Fibroblast of skin of abdomen (primary cell): ENCODE results near the gene ABAT.
"Not testable (repeated sequence)": the region's sequence is repeated elsewhere in the genome, so short reads cannot be mapped to it uniquely, and the experiment has no call there.

ENCODE experiments used
- DNase-seq: peaks from one replicate; pipeline ENCODE4 v3.0.0-alpha.2; 2013

ABAT gene

DNA sequence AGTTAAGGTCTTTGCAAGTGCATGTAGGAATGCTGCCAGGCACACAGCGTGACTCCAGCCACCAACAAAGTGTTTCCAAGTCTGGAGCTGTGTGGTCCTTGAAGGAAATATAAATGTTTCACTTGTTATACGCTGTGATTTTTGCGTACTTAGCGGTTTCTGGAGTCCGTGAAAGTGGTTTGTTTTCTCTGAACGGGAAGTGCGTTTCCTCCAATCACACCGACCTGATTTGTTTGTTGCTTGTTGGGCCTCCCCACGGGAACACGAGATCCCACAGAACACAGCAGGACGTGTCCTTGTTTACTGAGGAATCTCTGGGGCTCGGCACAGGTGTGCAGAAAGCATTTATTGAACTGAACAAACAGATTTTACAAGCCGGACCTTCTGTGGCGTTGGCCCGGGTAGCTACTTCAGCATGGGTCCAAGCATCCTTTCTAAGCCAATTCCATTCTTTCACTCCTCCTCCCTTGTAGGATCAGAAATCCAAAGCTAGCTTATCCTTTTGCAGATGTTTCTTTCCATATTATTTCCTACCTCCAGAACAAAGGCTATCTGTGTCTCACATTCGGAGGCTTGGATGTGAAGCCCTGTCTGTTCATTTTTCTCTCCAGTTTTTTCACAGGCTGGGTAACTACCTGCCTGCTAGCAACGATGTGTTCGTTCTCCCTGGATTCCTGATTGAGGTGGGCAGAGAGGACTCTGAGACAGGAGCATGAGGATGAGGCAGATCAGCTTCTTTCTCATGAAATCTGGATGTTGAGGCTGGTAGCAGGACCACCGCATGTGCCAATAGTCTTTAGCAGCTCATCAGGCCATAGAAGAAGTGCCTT lies 44.6 kb downstream of the ABAT start:
- no peak for DNase-seq

DNA sequence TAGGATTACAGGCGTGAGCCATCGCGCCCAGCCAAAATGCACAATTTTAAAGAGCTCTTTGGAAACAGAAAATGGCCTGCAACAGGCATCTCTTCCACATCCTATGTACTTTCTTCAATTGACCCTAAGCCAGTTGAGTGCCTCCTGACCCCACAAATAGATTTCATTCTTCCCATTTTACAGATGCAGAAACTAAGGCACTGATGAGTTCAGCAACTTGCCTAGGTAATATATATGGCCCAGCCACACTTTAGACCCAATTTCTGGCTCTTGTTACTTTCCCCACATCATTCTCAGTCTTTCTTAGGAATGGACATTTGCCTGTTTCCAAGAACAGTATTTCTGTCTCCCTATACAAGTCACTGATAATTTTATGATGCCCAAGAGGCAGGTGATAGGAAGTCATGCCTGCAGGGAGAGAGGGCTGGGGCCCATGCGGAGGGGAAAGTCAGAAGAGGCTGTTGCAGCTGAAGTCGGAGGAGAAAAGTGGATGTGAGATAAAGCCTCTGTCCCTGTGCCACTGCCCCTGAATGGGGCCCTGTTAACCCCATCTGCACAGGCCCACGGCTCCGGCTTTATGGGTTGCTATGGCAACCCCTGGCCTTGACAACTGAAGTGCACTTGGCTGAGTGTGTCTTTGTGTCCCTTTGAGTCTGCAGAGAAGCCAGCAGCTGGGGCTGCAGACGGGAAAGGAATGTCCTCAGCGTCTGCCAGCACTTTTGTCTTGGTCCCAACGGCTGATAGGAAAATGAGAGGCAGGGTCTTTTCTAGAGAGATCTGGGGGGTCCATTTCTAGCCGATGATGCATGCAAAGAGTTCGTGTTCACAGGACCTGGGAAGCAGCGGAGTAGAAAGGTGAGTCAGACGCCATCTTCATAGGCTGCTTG lies 45.9 kb downstream of the ABAT start:
- DNase-seq, result no peak

DNA sequence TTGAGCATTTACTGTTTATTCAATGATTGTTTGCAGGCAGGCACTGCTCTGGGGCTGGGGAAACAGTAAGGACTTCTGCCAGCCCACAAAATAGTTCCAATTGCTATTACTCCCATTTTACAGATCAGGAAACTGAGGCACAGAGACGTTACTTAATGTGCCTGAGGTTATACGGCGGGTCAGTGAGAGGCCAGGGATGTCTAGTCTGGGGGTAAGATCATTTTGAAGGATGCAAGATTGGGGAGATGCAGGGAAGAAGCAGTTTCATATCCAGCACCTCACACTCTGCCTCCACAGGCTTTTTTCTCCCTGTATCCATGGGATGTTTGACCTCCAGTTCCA lies 46.5 kb downstream of the ABAT start:
- DNase-seq, result no peak

DNA sequence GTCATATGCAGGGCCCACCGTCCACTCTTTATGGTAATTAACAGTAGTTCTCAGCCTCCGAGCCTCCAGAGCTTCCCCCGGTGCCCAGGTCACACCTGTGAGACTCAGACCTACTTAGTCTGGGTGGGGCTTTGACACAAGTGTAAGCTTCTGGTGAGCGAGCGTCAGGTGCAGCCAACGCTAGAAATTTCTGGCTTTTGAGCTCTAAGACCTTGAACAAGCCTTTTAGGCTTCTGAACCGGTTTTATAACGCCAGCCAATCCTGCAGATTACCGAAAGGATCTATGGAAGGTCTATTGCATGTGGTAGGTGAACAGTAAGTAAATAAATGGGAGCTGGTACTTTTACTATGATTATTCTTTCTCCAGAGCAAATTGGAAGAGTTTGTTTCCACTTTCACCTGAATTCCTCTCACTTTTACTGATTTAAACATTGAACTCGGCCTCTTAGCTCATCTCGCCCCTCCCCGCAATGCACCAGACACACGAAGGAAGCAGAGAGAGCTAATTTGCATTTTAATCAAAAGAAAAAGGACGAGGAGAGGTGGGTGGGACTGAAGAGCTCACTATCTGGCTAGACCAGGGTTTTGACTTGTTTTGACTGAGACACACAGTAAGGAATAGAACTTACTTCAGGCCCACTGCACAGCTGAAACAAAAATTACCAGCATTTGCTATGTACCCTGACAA lies 47.1 kb downstream of the ABAT start:
- DNase-seq, result no peak

DNA sequence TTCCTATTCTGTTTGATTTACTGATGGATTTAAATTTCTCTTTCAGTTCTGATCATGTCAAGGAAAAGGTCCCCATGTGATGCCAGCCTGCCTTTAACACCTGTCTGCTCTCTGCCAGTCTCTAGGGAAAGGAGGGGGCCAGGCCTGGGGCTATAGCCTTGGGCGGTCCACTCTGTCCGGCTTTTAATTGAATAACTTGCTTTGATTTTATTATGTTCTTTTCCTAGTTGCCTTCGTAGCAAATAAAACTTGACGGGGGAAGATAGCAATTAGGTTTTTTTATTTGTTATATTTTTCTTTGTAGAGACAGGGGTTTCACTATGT lies 47.6 kb downstream of the ABAT start:
- DNase-seq, result no peak

DNA sequence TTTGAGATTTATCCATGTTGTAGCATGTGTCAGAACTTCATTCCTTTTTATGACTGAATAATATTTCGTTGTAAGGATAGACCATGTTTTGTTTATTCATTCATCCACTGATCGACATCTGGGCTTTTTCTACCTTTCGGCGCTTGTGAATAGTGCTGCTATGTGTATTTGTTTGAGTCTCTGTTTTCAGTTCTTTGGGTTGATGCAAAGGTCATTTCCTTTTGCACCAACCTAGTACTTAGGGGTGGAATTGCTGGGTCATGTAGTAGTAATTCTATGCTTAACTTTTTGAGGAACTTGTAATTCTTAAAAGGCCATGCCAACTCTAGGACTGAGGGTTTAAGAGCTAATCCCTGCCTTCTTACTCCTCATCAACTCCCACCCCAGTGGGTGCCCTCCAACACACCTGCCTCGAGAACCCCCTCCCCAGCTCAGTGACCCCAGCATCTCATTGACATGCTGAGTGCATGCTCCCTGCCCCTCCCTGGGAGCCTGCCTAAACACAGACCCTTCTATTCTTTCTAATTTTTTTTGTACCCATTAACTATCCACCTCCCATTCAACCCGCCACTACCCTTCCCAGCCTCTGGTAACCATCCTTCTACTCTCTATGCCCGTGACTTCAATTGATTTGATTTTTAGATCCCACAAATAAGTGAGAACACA lies 51.2 kb downstream of the ABAT start:
- no peak for DNase-seq

DNA sequence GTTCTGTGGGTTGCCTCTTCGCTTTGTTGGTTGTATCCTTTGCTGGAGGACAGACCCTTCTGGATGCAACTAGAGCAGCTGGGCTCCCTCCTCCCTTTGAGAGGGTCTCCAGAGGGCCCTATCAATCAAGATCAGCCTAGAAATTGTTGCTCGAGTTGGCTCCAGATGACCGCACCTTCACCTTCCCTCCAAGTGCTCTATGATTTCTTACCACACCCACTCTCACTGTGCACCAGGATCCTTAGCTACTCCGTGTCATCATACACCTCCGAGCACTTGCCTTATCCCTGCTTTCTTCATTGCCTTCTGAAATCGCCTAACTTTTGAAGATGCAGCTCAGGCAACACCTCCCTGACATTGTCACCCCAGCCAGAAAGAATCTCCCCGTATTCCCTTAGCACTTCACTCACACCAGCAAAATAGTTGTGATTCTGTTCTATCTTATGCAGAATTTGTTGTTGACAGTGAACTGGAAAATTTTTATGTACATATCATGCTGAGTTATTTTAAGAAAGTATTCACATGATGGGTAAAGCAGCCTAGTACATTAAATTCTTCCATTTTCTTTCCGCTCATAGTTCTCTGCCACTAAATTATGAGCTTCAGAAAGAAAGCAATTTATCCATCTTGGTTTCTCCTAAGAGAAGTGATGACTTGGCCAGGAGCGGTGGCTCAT lies 52.9 kb downstream of the ABAT start:
- DNase-seq, result no peak

DNA sequence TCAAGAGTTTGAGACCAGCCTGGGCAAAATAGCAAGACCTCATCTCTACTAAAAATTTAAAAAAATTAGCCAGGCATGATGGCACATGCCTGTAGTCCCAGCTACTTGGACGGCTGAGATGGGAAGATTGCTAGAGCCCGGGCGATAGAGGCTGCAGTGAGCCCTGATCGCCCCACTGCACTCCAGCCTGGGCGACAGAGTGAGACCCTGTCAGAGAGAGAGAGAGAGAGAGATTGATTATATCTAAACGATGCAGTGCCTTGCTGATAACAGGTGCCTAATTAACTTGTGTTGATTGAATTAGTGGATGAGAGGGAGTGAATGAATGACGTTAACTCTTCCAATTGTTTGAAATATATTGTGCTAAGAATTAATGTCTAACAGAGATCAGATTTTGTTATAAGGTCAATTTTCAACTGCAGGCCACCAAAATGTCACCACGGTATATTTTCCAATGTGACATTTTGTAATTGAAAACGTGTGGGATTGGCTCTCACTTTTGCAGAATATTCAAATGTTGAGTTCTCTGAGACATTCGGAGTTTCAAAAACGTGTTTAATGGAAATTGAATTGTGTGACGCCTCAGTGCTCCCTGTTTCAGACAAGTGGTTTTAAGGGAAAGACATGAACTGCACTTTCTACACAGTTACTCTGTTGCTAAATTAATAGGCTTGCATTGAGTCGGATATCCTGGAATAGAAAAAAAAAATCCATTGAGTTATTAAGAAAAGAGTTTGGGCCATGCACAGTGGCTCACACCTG lies 53.6 kb downstream of the ABAT start:
- no peak for DNase-seq

DNA sequence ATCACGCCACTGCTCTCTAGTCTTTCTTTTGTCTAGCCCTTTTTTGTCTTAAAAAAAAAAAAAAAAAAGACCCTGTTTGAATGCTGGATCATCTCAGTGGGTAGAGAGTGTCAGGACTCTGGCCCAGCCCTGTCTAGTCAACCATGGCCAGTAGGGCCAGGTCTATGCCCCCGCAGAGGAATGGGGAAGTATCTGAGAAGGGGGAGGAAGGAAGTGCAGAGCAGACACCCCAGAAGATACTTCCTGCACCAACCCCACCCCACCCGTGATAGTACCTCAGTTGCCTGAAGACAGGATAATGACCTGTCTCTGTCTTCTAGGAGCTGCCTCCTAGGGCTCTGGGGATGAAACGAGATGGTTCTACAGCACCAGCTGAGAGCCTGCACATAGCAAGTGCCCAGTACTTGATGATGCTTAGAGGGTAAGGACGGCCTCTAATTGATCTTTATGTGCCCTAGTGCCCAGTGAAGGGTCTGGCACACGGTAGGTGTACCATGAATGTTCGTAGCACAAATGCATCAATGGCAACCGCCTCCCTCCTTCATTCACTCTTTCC lies 55.4 kb downstream of the ABAT start:
- no peak for DNase-seq

DNA sequence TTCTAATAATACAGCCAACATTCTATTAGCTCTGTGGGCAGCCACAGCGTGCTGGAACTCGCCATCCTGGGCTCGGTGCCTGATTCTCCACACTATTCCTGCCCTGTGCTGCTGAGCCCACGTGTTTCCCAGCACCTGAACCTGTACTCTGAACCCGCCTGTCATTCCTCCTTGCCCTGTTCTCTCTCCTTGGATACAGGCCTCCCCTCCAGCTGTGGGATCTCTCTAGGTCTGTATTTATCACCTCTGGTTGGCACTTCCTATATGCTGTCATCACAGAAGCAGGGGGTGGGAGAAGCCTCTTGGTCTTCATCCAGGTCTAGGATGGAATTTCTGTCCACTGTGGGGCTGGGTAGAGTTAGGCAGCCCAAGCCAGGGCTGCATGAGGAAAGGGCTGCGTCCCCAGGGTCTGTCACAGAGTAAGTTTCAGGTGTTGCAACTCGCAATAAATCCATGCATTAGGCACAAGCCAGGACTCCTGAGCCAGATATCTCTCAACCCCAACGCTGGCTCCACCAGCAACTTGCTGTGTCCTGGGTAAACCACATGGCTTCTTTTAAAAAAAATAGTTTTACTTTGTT lies 56.0 kb downstream of the ABAT start:
- DNase-seq, result no peak

DNA sequence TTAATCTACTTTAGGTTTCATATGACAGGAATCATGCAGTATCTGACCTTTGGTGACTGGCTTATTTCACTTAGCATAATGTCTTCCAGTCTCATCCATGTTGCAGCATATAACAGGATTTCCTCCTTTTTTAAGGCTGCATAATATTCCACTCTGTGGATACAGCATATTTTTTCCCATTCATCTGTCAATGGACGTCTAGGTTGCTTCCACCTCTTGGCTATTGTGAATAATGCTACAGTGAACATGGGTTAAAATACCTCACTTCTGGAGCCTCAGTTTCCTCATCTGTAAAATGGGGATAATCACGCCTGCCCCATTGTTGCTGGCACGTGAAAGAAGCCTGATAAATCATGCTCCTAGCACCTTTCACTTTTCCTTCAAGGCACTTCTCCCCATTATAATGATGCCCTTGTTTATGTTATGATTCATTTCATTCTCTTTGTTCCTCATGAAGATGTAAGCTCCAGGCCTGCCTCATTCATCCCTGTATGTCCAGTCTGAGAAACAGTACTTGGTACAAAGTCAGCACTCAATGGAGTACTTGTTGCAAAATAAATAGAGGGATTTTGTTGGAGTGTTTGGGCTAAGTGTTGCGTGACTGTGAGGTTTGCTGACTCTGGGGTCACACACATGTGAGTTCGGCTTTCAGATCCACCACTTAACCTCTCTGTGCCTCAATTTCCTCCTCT lies 59.6 kb downstream of the ABAT start:
- no peak for DNase-seq

DNA sequence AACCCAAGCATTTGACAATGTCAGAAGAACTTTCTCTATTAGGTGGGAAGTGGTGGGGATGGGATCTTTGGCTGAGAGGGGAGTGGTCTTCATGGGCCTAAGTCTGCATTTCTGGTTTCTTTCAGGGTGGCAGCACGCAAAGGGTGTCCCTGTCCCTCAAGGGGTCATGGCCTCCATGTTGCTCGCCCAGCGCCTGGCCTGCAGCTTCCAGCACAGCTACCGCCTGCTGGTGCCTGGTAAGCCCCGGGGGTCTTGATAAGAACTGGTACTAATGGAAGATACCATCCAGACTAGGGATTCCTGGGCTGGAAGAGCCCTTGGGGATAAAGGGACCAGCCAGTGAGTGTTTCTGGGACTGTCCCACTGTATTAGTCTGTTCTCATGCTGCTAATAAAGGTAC lies 61.2 kb downstream of the ABAT start:
- no peak for DNase-seq

DNA sequence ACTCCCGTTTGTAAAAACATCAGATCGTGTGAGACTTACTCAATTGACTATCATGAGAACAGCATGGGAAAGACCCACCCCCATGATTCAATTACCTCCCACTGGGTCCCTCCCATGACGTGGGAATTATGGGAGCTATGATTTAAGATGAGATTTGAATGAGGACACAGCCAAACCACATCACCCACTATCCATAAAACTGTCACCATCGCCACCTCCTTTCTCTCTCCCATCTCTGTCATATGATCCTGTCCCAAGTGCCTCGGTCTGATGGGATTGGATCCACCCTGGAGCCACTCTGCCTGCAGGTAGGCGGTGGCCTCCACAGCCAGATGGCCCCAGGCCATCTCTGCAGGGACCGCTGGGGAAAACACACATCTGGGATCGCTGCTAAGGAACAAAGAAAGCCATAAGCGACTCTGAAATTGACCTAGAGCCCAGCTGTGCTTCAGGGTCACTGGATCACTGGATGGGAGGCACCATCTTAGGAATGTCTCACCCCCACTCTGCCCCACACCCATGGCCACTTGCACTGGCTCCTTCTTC lies 61.8 kb downstream of the ABAT start:
- no peak for DNase-seq

DNA sequence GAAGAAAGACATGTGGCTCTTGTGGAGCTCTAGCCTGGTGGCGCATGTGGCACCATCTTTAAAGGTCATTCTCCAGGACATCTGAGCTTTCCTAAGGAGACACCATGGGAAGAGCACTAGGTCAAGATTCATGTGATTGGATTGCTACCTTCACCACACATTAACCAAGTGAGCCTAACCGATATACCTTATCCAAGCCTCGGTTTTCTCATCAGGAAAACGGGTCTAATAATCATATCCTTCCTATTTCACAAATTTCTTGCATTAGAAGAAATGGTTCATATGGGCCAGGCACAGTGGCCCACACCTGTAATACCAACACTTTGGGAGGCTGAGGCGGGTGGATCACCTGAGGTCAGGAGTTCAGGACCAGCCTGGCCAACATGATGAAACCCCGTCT lies 64.7 kb downstream of the ABAT start:
- DNase-seq, result no peak

DNA sequence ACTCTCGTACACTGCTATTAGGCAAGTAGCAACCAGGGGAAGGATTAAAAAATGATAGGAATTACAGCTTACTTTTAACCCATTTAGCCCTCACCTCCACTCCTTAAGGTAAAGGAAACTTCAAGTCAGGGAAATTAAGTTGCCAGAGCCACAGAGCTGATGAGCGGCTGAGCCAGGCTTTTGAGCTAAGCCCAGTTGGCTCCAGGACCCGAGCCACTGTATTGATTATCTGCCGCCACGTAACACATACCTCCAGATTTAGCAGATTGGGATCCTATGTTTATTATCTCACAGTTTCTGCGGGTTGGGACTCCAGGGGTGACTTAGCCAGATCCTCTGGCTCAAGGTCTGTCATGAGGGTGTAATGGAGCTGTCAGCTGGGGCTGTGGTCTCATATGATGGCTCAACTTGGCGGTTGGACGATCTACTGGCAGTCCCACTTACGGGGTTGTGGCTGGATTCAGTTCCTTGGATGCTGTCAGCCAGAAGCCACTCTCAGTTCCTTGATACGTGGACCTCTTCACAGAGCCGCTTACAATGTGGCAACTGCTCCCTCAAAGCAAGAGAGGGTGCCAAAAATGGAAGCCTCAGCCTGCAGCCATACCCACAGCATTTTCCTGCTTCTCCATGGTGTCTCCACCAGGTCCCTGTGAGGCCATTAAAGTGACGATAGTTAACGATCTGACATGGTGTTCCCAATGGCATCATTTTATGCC lies 65.7 kb downstream of the ABAT start:
- no peak for DNase-seq

DNA sequence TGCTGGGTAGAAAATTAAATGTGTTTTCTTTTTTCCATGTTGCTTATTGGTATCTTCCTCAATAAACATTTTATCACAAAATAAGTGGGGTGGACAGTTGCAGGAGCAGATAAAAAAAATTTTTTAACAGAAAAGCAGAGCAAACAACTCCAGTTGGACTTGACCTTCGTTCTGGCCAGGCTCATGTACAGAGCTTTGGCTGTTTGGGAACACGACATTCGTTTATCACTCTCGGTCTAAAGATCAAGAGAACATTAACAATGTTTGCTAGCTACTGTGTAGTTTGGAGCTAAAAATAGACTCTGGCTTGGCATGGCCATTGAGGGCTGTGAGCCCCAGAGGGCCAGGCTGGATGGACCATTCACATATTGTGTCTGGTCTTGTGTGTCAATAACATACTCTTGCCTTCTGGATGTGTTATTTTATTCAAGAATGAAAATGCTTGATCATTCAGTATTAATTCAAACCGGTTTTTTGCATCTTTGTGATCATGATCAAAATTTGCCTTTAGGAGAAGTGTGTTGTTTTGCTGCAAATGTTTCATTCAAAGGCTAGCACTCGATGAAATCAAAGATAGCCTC lies 66.4 kb downstream of the ABAT start:
- DNase-seq, result no peak

DNA sequence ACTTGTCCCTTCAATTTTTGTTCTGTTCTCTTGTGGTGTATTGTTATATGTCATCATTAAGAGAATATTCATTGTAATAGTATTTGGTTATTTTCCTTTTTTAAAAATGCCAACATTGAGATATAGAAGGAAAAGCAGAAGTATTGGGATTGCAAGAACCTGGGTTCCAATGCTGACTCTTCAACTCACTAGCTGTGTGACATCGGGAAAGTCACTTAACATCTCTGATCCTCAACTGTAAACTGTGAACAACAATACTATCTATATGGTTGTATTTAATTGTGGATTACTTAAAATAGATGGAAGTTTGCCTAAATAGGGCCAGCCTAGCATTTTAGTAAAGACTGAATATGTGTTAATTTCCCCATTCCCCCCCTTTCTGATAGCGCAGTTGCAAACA lies 67.2 kb downstream of the ABAT start:
- DNase-seq, result no peak

DNA sequence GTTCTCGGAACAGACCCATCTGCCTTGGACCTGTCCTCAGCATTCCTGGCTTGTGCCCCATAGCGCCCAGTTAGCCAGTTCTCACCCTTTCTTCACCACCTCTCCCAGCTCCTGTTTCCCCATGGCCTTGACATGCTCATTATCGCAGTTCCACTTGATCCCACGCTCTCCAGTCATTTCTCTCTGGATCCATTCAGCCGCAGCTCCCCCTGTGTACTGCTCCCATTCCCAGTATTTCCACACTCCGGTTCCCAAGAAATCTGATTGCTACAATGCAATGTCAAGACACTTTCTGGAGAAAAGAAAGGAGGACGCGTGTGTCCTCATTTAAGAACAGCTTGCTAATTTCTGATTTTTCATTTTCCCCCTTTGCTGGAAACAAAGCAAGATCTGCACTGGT lies 67.7 kb downstream of the ABAT start:
- DNase-seq, result no peak

DNA sequence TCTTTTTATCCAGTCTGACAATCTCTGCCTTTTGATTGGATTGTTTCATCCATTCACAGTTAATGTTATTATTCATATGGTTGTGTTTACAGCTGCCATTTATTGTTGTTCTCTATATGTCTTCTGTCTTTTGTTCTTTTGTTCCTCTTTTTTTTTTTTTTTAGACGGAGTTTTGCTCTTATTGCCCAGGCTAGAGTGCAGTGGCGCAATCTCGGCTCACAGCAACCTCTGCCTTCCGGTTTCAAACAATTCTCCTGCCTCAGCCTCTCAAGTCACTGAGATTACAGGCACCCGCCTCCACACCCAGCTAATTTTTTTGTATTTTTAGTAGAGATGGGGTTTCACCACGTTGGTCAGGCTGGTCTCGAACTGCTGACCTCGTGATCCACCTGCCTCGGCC lies 74.5 kb downstream of the ABAT start:
- DNase-seq, result not testable (repeated sequence)
